C4-2B (cell line): ENCODE measurements around the gene JARID2.

Experiments
- H3K27ac ChIP-seq: fragments of 450-650 bp; 2 replicates; pipeline ENCODE4 v1.5.1; 2017
- ZFX ChIP-seq: fragments of 450-650 bp; IDR thresholded peaks from 2 replicates; pipeline ENCODE4 v1.6.1; 2017
- TF ChIP-seq, protein P1 (sequence below): fragments of 450-650 bp; conservative IDR thresholded peaks from 2 replicates; pipeline ENCODE4 v1.5.1; 2017; ENCODE audit warnings: mild to moderate bottlenecking

The JARID2 gene

DNA sequence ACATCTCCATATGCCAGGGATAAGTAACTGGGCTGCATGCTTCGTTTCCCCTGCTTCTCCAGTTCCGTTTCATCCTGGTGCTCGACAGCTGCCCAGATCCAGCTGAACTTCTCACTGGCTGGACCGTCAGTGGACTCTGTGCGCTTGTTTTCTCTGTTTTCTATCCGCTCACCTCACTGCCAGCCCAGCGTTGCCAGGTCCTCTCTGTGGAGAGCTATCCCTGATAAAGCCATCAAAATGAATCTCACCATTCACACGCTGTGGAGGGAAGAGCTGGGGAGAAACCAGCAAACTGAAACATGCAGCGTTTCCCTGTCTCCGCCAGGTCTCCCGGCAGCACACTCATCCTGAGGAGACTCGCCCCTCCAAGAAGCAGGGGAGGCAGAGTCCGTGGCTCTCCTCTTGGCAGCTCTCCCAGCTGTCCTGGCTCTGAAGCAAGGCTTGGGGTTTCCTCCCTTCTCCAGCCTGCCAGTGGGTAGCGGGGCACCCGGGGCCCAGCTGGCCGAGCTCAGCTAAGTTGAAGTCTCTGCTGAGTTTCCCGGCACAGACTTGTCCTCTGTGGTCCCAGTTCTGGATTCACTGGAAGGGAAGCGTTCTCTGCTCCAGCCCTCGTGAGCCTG lies 256.1 kb downstream of the JARID2 start:
- no peak overlapping the region for H3K27ac ChIP-seq
- TF ChIP-seq, protein P1, sequence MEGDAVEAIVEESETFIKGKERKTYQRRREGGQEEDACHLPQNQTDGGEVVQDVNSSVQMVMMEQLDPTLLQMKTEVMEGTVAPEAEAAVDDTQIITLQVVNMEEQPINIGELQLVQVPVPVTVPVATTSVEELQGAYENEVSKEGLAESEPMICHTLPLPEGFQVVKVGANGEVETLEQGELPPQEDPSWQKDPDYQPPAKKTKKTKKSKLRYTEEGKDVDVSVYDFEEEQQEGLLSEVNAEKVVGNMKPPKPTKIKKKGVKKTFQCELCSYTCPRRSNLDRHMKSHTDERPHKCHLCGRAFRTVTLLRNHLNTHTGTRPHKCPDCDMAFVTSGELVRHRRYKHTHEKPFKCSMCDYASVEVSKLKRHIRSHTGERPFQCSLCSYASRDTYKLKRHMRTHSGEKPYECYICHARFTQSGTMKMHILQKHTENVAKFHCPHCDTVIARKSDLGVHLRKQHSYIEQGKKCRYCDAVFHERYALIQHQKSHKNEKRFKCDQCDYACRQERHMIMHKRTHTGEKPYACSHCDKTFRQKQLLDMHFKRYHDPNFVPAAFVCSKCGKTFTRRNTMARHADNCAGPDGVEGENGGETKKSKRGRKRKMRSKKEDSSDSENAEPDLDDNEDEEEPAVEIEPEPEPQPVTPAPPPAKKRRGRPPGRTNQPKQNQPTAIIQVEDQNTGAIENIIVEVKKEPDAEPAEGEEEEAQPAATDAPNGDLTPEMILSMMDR = no peak
- no peak for TF ChIP-seq ZFX

- H3K27ac ChIP-seq = no peak overlapping the region
- no peak for TF ChIP-seq ZFX
- TF ChIP-seq, protein P1 = no peak
Observed at GRCh38 chr6:15502446-15503345, 256.8 kb downstream of the JARID2 start.

DNA sequence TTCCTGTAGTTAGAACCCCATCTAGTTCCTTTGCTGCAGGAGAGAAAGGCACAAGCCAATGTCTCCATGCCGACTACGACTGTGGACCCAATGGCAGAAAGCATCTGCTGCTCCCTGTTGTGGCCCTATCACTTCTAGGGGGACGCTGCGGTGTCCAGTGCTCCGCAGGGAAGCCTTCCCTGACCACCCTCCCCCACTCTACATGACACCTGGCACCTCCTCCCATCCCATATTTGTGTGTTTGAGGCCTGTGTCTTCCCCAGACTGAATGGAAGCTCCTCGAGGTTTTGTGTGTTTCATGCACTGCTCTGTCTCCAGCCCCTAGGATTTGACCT lies 257.4 kb downstream of the JARID2 start:
- no peak overlapping the region for H3K27ac ChIP-seq
- TF ChIP-seq ZFX = no peak
- TF ChIP-seq, protein P1 = no peak

DNA sequence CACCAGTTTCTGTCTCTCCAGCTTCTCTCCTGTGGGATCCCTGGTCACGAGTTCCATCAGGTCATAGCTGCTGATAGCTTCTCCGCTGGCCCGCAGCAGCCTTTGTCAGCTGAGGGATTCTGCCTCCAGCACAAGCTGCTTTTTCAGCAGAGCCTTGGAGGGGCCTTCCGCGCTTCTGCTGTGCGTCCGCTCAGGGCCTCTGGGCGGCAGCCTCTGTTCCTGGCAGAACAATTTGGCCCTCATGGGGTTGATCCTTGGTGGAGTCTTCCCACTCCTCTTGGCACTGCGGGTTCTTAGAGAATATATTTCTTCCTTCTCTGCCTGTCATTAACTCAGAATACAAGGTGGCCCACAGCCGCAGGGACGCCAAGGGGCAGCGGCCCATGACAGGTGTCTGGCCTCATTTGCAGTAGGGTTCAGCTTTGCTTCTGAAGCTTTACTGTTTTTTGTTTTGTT lies 258.2 kb downstream of the JARID2 start:
- H3K27ac ChIP-seq = peak overlapping the region; percentile 42
- no peak for TF ChIP-seq ZFX
- TF ChIP-seq, protein P1 = no peak

DNA sequence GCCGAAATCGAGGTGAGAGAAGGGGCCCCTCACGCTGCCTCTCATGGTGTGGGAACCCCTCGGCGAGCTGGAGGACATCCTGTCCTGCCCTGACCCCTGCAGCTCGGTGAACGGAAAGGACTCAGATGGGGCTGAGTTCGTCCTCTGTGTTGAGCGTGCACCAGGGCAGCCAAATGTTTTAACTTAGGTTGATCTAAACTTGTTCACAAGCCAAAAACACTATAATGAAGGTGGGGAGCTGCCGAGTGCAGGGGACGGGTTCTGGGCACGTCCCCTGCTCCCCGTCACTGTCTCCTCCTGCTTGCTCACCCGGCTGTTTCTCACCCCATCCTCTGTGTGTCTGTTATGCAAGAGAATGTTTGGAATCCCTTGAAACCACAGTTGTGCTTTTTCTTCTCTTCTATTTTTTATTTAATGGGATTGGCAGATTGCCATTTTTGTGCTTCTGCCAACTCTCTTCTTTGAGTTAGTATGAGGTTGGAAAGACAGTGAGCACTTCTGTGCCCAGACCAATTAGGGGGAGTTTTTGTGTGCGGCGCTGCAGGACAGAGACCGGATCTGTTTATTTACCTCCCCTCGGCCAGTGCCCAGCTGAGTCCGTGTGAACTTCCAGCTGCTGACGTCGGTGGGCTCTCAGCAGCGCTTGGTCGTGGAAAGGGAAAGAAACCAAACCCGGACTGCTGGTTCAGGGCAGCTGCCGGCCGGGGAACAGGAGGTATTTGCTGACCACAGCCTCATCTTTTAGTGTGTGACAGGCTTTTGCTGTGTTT lies 258.9 kb downstream of the JARID2 start:
- no peak for TF ChIP-seq ZFX
- TF ChIP-seq, protein P1 = no peak; the same call in 1 of the 2 replicates
- peak overlapping the region; percentile 42 for H3K27ac ChIP-seq

GRCh38 chr6:15505463-15505918 lies 259.6 kb downstream of the JARID2 start:
- TF ChIP-seq ZFX = no peak
- TF ChIP-seq, protein P1 = no peak
- peak overlapping the region; percentile 42 for H3K27ac ChIP-seq

GRCh38 chr6:15506066-15506465 lies 260.2 kb downstream of the JARID2 start:
- TF ChIP-seq, protein P1 = no peak
- no peak for TF ChIP-seq ZFX
- H3K27ac ChIP-seq = no peak overlapping the region; the same call in 1 of the 2 replicates
